Glomerular endothelial cell (primary cell): ENCODE results near the gene SBK2. TPM values are rescaled to one million over a fixed set of nuclear protein-coding genes. Genes with fewer than 3 reads are reported as not detected.
"Not testable (repeated sequence)": the region's sequence is repeated elsewhere in the genome, so short reads cannot be mapped to it uniquely, and the experiment has no call there.

Experiments used
- DNase-seq: peaks from one replicate; pipeline ENCODE4 v3.0.0-alpha.2; 2011; ENCODE audit warnings: low read depth, low spot score; ENCODE audit errors: extremely low read depth
- total RNA-seq: library from RNA; depleted of rRNA; stranded (reverse); fragments of >200 nt; gene quantifications from 2 replicates; pipeline ENCODE4 v1.2.3, GENCODE V29; 2015

SBK2 gene
- total RNA-seq, 1 donor from 2014 or later, result not detected

- DNase-seq, result no peak
Observed at GRCh38 chr19:55537741-55538111, 793 bp upstream of the SBK2 start.

GRCh38 chr19:55536366-55536765, 567 bp downstream of the SBK2 start:
- DNase-seq, result no peak

GRCh38 chr19:55535965-55536350, 975 bp downstream of the SBK2 start:
- no peak for DNase-seq

- DNase-seq, result no peak
Observed at GRCh38 chr19:55535173-55535964, 1.6 kb downstream of the SBK2 start.

- DNase-seq, result not testable (repeated sequence)
Observed at GRCh38 chr19:55534280-55534679, 2.7 kb downstream of the SBK2 start.

GRCh38 chr19:55530996-55531395, 5.9 kb downstream of the SBK2 start:
- DNase-seq, result no peak

GRCh38 chr19:55529636-55530234, 7.2 kb downstream of the SBK2 start:
- DNase-seq, result no peak

- DNase-seq, result no peak
Observed at GRCh38 chr19:55528030-55528803, 8.7 kb downstream of the SBK2 start.

- DNase-seq, result no peak
Observed at GRCh38 chr19:55527197-55528029, 9.5 kb downstream of the SBK2 start.

- no peak for DNase-seq
Observed at GRCh38 chr19:55526216-55527196, 10.4 kb downstream of the SBK2 start.

- no peak for DNase-seq
Observed at GRCh38 chr19:55525289-55526101, 11.4 kb downstream of the SBK2 start.

- DNase-seq, result no peak
Observed at GRCh38 chr19:55520691-55521292, 16.1 kb downstream of the SBK2 start.

- DNase-seq, result no peak
Observed at GRCh38 chr19:55519451-55520311, 17.3 kb downstream of the SBK2 start.

GRCh38 chr19:55516878-55517620, 19.9 kb downstream of the SBK2 start:
- DNase-seq, result peak; percentile 29

GRCh38 chr19:55508120-55508519, 28.8 kb downstream of the SBK2 start:
- DNase-seq, result no peak

GRCh38 chr19:55504981-55505380, 32.0 kb downstream of the SBK2 start:
- DNase-seq, result no peak

GRCh38 chr19:55504252-55504603, 32.7 kb downstream of the SBK2 start:
- DNase-seq, result no peak
